KMS-11 (cell line): ENCODE measurements around the gene SRRM5.

ENCODE experiments used
- H2AFZ ChIP-seq: fragments of 200-600 bp; sonication (generic); 2 replicates; pipeline ENCODE4 v1.6.1; 2016; ENCODE audit warnings: antibody characterized with exemption, mixed run types, low read depth
- H3K27ac ChIP-seq: fragments of 200-600 bp; sonication (generic); 2 replicates; pipeline ENCODE4 v1.6.1; 2016; ENCODE audit warnings: mild to moderate bottlenecking, mixed run types
- H3K27me3 ChIP-seq: fragments of 200-600 bp; sonication (generic); 2 replicates; pipeline ENCODE4 v1.6.1; 2017; ENCODE audit warnings: mild to moderate bottlenecking, low read depth, mixed run types, moderate library complexity; ENCODE audit not compliant: insufficient read depth
- H3K36me3 ChIP-seq: fragments of 200-600 bp; sonication (generic); 2 replicates; pipeline ENCODE4 v1.6.1; 2017; ENCODE audit warnings: mild to moderate bottlenecking, mixed run types; ENCODE audit not compliant: insufficient read depth
- H3K4me1 ChIP-seq: fragments of 200-600 bp; sonication (generic); 2 replicates; pipeline ENCODE4 v1.6.1; 2016; ENCODE audit warnings: mild to moderate bottlenecking, low read depth, mixed run types; ENCODE audit not compliant: poor library complexity, severe bottlenecking
- H3K4me2 ChIP-seq: fragments of 200-600 bp; sonication (generic); 2 replicates; pipeline ENCODE4 v1.7.0; 2016; ENCODE audit warnings: mild to moderate bottlenecking, mixed run types
- H3K4me3 ChIP-seq: fragments of 200-600 bp; sonication (generic); IDR thresholded peaks from 2 replicates; pipeline ENCODE4 v1.6.1; 2017; ENCODE audit warnings: low read depth, low read length, mixed read lengths; ENCODE audit not compliant: insufficient read depth
- H3K79me2 ChIP-seq: fragments of 200-600 bp; sonication (generic); 2 replicates; pipeline ENCODE4 v1.6.1; 2016; ENCODE audit warnings: low read depth, mixed run types; ENCODE audit not compliant: insufficient read depth
- H3K9ac ChIP-seq: fragments of 200-600 bp; sonication (generic); 2 replicates; pipeline ENCODE4 v1.6.1; 2016; ENCODE audit warnings: mild to moderate bottlenecking, mixed run types
- H4K20me1 ChIP-seq: fragments of 200-600 bp; sonication (generic); 2 replicates; pipeline ENCODE4 v1.6.1; 2016; ENCODE audit warnings: mild to moderate bottlenecking, mixed run types; ENCODE audit not compliant: insufficient read depth
- CTCF ChIP-seq: fragments of 200-600 bp; sonication (generic); conservative IDR thresholded peaks from 2 replicates; pipeline ENCODE4 v1.6.1; 2017; ENCODE audit warnings: low read depth, mild to moderate bottlenecking, antibody characterized with exemption, low read length, moderate library complexity, mixed read lengths

The SRRM5 gene

GRCh38 chr19:43626838-43627237 is 14.9 kb downstream of the SRRM5 start:
- H2AFZ ChIP-seq: no peak overlapping the region

GRCh38 chr19:43628646-43629326 is 16.9 kb downstream of the SRRM5 start:
- H2AFZ ChIP-seq: no peak overlapping the region
- H3K4me1 ChIP-seq: peaks cover 4% of the 10 kb centered on the region
- no peaks in the 10 kb centered on the region for H3K36me3 ChIP-seq
- H3K4me2 ChIP-seq: no peak overlapping the region
- no peak overlapping the region for H3K4me3 ChIP-seq
- no peaks in the 10 kb centered on the region for H4K20me1 ChIP-seq
- no peak overlapping the region for H3K27ac ChIP-seq
- H3K79me2 ChIP-seq: no peaks in the 10 kb centered on the region
- TF ChIP-seq CTCF: no peak
- peaks cover 3% of the 10 kb centered on the region; the same call in 1 of the 2 replicates for H3K27me3 ChIP-seq
- H3K9ac ChIP-seq: no peak overlapping the region

More at GRCh38 chr19:43626838-43627237, 14.9 kb downstream of the SRRM5 start:
- Histone ChIP-seq H3K4me3 (no peak overlapping the region), H3K79me2 (no peaks in the 10 kb centered on the region), H3K4me2 (no peak overlapping the region), H4K20me1 (no peaks in the 10 kb centered on the region), H3K36me3 (no peaks in the 10 kb centered on the region), H3K27me3 (no peaks in the 10 kb centered on the region; the same call in 1 of the 2 replicates), H3K4me1 (peaks cover 4% of the 10 kb centered on the region), H3K27ac (no peak overlapping the region), H3K9ac (no peak overlapping the region)
- no peak for TF ChIP-seq CTCF

GRCh38 chr19:43631491-43631890 is 19.6 kb downstream of the SRRM5 start:
- H3K36me3 ChIP-seq: no peaks in the 10 kb centered on the region
- no peaks in the 10 kb centered on the region for H3K4me1 ChIP-seq
- H3K27me3 ChIP-seq: peaks cover 3% of the 10 kb centered on the region; the same call in 1 of the 2 replicates
- no peak overlapping the region for H2AFZ ChIP-seq
- no peak overlapping the region for H3K4me2 ChIP-seq
- H3K4me3 ChIP-seq: no peak overlapping the region
- no peak overlapping the region for H3K27ac ChIP-seq
- H3K9ac ChIP-seq: no peak overlapping the region
- H3K79me2 ChIP-seq: no peaks in the 10 kb centered on the region
- no peaks in the 10 kb centered on the region for H4K20me1 ChIP-seq
- no peak for TF ChIP-seq CTCF

GRCh38 chr19:43633520-43633919 is 21.6 kb downstream of the SRRM5 start:
- H3K4me2 ChIP-seq: no peak overlapping the region
- no peak for TF ChIP-seq CTCF
- H4K20me1 ChIP-seq: no peaks in the 10 kb centered on the region
- no peaks in the 10 kb centered on the region for H3K4me1 ChIP-seq
- no peak overlapping the region for H3K4me3 ChIP-seq
- no peak overlapping the region for H3K27ac ChIP-seq
- H3K79me2 ChIP-seq: no peaks in the 10 kb centered on the region
- no peak overlapping the region for H3K9ac ChIP-seq
- H2AFZ ChIP-seq: no peak overlapping the region
- H3K27me3 ChIP-seq: peaks cover 20% of the 10 kb centered on the region; the same call in 1 of the 2 replicates
- no peaks in the 10 kb centered on the region for H3K36me3 ChIP-seq
